HEK293T (cell line): ENCODE data around the gene CWC15.

Experiments
- CTBP1 ChIP-seq: fragments of 450-650 bp; IDR thresholded peaks from 2 replicates; pipeline ENCODE4 v1.6.1; 2016; ENCODE audit warnings: borderline replicate concordance
- ELF4 ChIP-seq: fragments of 450-650 bp; IDR thresholded peaks from 2 replicates; pipeline ENCODE4 v1.6.1; 2017; ENCODE audit warnings: antibody characterized with exemption
- FOXA1 ChIP-seq: fragments of 450-650 bp; IDR thresholded peaks from 2 replicates; pipeline ENCODE4 v1.6.1; 2016; ENCODE audit warnings: mild to moderate bottlenecking
- FOXK2 ChIP-seq: fragments of 450-650 bp; IDR thresholded peaks from 2 replicates; pipeline ENCODE4 v1.6.1; 2016; ENCODE audit warnings: mild to moderate bottlenecking
- FOXM1 ChIP-seq: fragments of 450-650 bp; IDR thresholded peaks from 2 replicates; pipeline ENCODE4 v1.6.1; 2017; ENCODE audit warnings: mild to moderate bottlenecking, borderline replicate concordance
- L3MBTL2 ChIP-seq: fragments of 450-650 bp; conservative IDR thresholded peaks from 2 replicates; pipeline ENCODE4 v1.6.1; 2016; ENCODE audit warnings: mild to moderate bottlenecking
- NFRKB ChIP-seq: fragments of 450-650 bp; IDR thresholded peaks from 2 replicates; pipeline ENCODE4 v1.6.1; 2016; ENCODE audit warnings: mild to moderate bottlenecking, moderate library complexity
- PKNOX1 ChIP-seq: fragments of 450-650 bp; IDR thresholded peaks from 2 replicates; pipeline ENCODE4 v1.6.1; 2016
- SP1 ChIP-seq: fragments of 450-650 bp; IDR thresholded peaks from 2 replicates; pipeline ENCODE4 v1.6.1; 2017
- SUZ12 ChIP-seq: fragments of 450-650 bp; IDR thresholded peaks from 2 replicates; pipeline ENCODE4 v1.6.1; 2016; ENCODE audit warnings: mild to moderate bottlenecking

- TF ChIP-seq SUZ12 (no peak), ELF4 (no peak), FOXM1 (no peak), FOXK2 (no peak), NFRKB (no peak), SP1 (no peak), PKNOX1 (no peak), CTBP1 (no peak), FOXA1 (no peak), L3MBTL2 (no peak)
Observed at GRCh38 chr11:95003716-95004115, 30.4 kb upstream of the CWC15 start.
